ENCODE results near the gene CDKAL1. TPM values are rescaled to one million over a fixed set of nuclear protein-coding genes. Genes with fewer than 3 reads are reported as not detected.

Gene CDKAL1
- total RNA-seq, 1 experiment from 2014 or later, result 11.8 TPM

DNA sequence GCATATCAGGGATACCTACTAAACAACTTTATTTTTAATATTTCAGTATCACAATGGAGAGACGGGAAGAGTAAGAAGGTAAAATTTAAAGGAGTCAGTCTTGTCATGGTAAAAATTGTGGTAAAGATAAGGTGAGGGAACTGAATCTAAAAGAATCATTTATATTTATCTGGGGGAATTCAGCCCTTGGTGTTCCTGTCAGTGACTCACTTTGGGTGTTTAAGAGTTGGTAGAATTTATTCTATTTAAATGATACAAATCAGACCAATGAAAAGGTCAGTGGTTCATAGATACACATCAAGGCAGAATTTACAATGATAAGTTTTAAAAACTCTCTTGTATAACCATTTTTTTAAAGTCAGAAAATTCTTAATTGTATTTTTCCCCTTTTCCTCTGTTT, 164.4 kb downstream of the CDKAL1 start:
- ChIA-PET POLR2A (no interaction called here), CTCF (interaction anchor here (0.7 kb wide), 1 partner anchor 21 kb away, joined by 3 read pairs; no protein-coding TSS in a partner anchor)
- Mint-ChIP-seq H3K4me1 (ENCODE audit: insufficient read depth, unreplicated experiment) (peaks cover 10% of the 10 kb centered on the region), H3K27me3 (ENCODE audit: insufficient read depth, unreplicated experiment) (no peaks in the 10 kb centered on the region), H3K36me3 (ENCODE audit: insufficient read depth, unreplicated experiment) (no peaks in the 10 kb centered on the region), H3K9me3 (ENCODE audit: unreplicated experiment) (no peaks in the 10 kb centered on the region), H3K27ac (ENCODE audit: low read depth, unreplicated experiment) (peak overlapping the region; percentile 20), H3K4me3 (ENCODE audit: unreplicated experiment) (no peak overlapping the region)
- intact Hi-C loops (cut with micrococcal nuclease), result no loop called here
- TF ChIP-seq, protein P1, sequence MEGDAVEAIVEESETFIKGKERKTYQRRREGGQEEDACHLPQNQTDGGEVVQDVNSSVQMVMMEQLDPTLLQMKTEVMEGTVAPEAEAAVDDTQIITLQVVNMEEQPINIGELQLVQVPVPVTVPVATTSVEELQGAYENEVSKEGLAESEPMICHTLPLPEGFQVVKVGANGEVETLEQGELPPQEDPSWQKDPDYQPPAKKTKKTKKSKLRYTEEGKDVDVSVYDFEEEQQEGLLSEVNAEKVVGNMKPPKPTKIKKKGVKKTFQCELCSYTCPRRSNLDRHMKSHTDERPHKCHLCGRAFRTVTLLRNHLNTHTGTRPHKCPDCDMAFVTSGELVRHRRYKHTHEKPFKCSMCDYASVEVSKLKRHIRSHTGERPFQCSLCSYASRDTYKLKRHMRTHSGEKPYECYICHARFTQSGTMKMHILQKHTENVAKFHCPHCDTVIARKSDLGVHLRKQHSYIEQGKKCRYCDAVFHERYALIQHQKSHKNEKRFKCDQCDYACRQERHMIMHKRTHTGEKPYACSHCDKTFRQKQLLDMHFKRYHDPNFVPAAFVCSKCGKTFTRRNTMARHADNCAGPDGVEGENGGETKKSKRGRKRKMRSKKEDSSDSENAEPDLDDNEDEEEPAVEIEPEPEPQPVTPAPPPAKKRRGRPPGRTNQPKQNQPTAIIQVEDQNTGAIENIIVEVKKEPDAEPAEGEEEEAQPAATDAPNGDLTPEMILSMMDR (IDR thresholded peaks at IDR 0.05; ENCODE audit: unreplicated experiment), result no peak
- DNase-seq (ENCODE audit: unreplicated experiment), result no peak
- BruUV-seq (replicated peaks), result no TSS peak

DNA sequence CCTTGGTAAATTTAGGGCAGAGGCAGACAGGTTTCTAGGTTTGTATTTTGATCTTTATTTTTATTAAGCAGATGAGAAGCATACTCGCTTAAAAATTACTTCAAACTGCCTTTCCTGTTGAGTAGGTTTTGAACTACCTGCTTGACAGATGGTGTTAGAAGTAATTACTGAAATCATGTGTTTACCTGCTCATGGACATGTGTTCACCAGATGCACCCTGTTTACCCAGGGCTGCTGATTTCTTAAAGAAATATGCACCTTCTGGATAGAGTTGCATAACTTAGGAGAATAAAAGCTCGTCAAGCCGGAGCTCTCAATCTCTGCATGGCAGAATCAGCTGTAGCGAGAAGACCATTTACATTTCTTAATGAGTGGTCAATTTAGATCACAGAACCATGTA, 165.1 kb downstream of the CDKAL1 start:
- POLR2A ChIA-PET, result interaction anchor here (1.0 kb wide), 1 partner anchor 19 kb away, joined by 3 read pairs; no protein-coding TSS in a partner anchor
- BruUV-seq (replicated peaks), result no TSS peak
- DNase-seq (ENCODE audit: unreplicated experiment), result no peak
- Mint-ChIP-seq H3K4me1 (ENCODE audit: insufficient read depth, unreplicated experiment) (peaks cover 16% of the 10 kb centered on the region), H3K27ac (ENCODE audit: low read depth, unreplicated experiment) (peak overlapping the region; percentile 56), H3K4me3 (ENCODE audit: unreplicated experiment) (no peak overlapping the region), H3K9me3 (ENCODE audit: unreplicated experiment) (no peaks in the 10 kb centered on the region), H3K27me3 (ENCODE audit: insufficient read depth, unreplicated experiment) (no peaks in the 10 kb centered on the region), H3K36me3 (ENCODE audit: insufficient read depth, unreplicated experiment) (no peaks in the 10 kb centered on the region)
- CTCF ChIA-PET, result no interaction called here
- TF ChIP-seq, protein P1 (IDR thresholded peaks at IDR 0.05; ENCODE audit: unreplicated experiment), result no peak
- intact Hi-C loops (cut with micrococcal nuclease), result no loop called here

DNA sequence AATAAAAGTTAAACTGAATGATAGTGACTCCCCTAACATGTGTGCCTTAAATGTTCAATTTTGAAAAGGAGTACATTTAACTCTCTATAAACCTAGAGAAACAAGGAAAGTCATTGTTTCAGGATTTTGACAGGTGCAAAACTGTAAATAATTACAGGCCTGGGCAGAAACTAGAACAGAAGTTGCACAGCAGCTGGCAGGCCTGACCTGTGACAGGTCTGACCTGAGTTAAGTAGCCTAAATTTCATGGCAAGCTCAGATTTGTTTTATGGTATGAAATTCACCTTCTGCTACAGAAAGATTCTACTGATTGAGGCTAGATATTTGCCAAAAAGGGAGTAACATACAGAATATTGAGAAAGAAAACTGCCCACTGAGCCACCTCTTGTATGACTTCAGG, 166.1 kb downstream of the CDKAL1 start:
- Mint-ChIP-seq H3K9me3 (ENCODE audit: unreplicated experiment) (no peaks in the 10 kb centered on the region), H3K4me3 (ENCODE audit: unreplicated experiment) (no peak overlapping the region), H3K4me1 (ENCODE audit: insufficient read depth, unreplicated experiment) (peaks cover 17% of the 10 kb centered on the region), H3K36me3 (ENCODE audit: insufficient read depth, unreplicated experiment) (no peaks in the 10 kb centered on the region), H3K27ac (ENCODE audit: low read depth, unreplicated experiment) (no peak overlapping the region), H3K27me3 (ENCODE audit: insufficient read depth, unreplicated experiment) (no peaks in the 10 kb centered on the region)
- DNase-seq (ENCODE audit: unreplicated experiment), result no peak
- CTCF ChIA-PET, result interaction anchor here (0.6 to 1.1 kb wide), 2 partner anchors 10 to 1918 kb away, joined by 3 to 4 read pairs; no protein-coding TSS in a partner anchor
- intact Hi-C loops (cut with micrococcal nuclease), result no loop called here
- POLR2A ChIA-PET, result interaction anchor here (1.0 kb wide), 1 partner anchor 20 kb away, joined by 3 read pairs; no protein-coding TSS in a partner anchor
- TF ChIP-seq, protein P1 (IDR thresholded peaks at IDR 0.05; ENCODE audit: unreplicated experiment), result no peak
- BruUV-seq (replicated peaks), result no TSS peak

DNA sequence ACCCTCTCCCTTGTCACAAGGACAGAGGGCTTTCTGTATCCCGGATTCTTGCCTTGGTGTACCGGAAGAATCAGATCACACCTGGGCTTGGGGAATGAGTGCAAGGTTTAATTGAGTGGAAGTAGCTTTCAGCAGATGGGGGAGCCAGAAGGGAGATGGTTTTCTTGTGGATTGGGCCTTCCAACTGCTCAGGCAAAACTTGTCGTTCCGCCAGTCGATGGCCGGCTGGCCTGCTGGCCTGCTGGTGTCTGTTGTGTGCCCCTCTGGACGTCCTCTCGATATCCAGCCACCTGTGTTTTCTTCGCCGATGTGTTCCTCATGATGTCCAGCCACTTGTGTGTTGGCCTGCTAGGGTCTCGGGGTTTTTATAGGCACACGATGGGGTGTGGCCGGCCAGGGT, 168.1 kb downstream of the CDKAL1 start:
- no peak overlapping the region for H3K4me3 Mint-ChIP-seq (ENCODE audit: unreplicated experiment)
- H3K4me1 Mint-ChIP-seq (ENCODE audit: insufficient read depth, unreplicated experiment), result peaks cover 25% of the 10 kb centered on the region
- H3K27ac Mint-ChIP-seq (ENCODE audit: low read depth, unreplicated experiment), result no peak overlapping the region
- H3K36me3 Mint-ChIP-seq (ENCODE audit: insufficient read depth, unreplicated experiment), result no peaks in the 10 kb centered on the region
- H3K27me3 Mint-ChIP-seq (ENCODE audit: insufficient read depth, unreplicated experiment), result no peaks in the 10 kb centered on the region
- BruUV-seq (replicated peaks), result no TSS peak
- intact Hi-C loops (cut with micrococcal nuclease), result no loop called here
- TF ChIP-seq, protein P1 (IDR thresholded peaks at IDR 0.05; ENCODE audit: unreplicated experiment), result no peak
- POLR2A ChIA-PET, result no interaction called here
- CTCF ChIA-PET, result no interaction called here
- no peaks in the 10 kb centered on the region for H3K9me3 Mint-ChIP-seq (ENCODE audit: unreplicated experiment)
- no peak for DNase-seq (ENCODE audit: unreplicated experiment)
